ENCODE data around the gene CREBBP.
A peak's percentile ranks its signal among the peaks of the same experiment; 100 is the strongest.

The CREBBP gene

DNA sequence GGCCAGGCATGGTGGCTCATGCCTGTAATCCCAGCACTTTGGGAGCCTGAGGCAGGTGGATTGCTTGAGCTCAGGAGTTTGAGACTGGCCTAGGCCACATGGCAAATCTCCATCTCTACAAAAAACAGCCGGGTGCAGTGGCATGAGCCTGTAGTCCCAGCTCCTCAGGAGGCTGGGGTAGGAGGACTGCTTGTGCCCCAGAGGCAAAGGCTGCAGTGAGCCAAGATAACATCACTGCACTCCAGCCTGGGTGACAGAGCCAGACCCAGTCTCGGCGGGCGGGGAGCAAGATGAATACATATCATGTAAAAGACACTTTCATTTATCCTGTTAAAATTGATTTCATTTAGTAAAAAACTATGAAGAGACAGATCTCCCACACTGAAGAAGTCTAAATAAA lies 54.6 kb downstream of the CREBBP start:
- Mint-ChIP-seq H3K27ac (peak overlapping the region; percentile 50), H3K4me3 (no peak overlapping the region), H3K4me1 (peaks cover 73% of the 10 kb centered on the region), H3K36me3 (no peaks in the 10 kb centered on the region), H3K9me3 (no peaks in the 10 kb centered on the region)
- DNase-seq (ENCODE audit: low spot score in 2 of 2): no peak
- ATAC-seq: no peak

DNA sequence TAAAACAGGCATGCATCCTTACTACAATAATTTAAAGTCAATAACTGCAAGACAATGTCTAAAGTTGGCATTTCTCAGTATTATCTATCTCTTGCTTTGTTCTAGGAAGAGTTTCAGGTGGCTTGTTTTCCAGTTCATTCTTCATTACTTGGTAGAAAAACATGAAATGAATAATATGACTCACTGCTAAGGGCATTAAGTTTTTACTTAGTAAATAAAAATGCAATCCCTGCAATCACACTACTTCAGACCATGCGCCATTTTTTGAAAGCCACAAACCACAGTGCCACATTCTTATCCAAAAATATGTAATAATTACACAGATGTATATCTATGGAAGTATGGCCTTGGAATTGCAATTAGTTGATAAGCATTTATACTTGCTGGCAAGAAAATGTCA lies 55.4 kb downstream of the CREBBP start:
- H3K36me3 Mint-ChIP-seq: no peaks in the 10 kb centered on the region
- no peak for DNase-seq (ENCODE audit: low spot score in 2 of 2)
- H3K9me3 Mint-ChIP-seq: no peaks in the 10 kb centered on the region
- ATAC-seq: peak; percentile 79
- H3K4me3 Mint-ChIP-seq: peak overlapping the region; percentile 3
- peaks cover 76% of the 10 kb centered on the region for H3K4me1 Mint-ChIP-seq
- H3K27ac Mint-ChIP-seq: peak overlapping the region; percentile 50

DNA sequence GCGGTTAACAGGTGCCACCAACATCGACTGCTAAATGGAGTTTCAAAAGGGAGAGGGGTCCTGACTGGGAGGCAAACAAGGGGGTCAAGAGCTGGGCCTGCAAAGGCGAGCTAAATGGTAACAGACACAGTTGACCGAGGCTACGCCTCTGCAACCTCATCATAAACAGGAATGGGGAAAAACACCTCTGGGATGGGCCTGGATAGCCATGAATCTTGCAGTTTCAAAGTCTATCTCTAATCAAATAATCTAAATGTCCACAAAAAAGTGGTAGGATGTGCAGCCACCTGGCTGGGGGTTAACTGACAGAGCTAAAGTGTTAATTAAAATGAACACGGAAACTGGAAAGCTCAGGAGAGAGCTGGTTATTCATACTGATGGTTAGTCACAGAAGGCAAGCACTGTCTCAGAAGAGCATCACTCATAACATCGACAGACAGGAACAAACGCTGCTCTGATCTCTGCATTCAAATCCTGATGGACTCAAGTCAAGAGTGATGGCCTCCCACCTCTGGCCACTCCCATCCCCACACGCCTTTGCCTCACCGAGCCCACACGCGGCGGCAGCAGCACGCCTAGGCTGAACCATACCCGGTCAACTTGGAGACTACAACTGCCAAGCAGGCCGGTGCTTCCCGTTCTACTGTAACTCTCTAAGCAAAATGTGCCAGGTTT lies 56.3 kb downstream of the CREBBP start:
- Mint-ChIP-seq H3K36me3 (no peaks in the 10 kb centered on the region), H3K4me3 (peak overlapping the region; percentile 3), H3K27ac (no peak overlapping the region), H3K4me1 (peaks cover 76% of the 10 kb centered on the region), H3K9me3 (no peaks in the 10 kb centered on the region)
- DNase-seq (ENCODE audit: low spot score in 2 of 2) (no peak), ATAC-seq (peak; percentile 45)

DNA sequence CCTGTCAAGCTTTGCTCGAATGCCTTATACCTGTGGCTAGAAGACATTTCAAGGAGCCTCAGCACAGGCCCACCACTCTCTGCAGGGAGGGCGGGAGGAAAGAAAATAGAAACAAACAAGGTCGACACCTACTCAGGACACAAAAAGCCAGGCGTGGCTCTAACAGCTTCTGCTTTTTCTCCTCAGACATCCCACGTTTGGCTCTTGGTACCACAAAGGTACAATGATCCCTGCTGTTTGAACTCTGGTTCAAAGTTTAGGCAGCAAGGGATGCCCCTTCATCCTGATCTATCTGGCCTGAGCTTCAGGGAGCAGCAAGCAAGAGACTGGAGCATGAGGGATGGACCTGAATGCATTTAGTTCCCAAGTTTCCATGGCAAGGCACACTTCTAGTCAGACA lies 57.1 kb downstream of the CREBBP start:
- H3K4me1 Mint-ChIP-seq: peaks cover 85% of the 10 kb centered on the region
- H3K27ac Mint-ChIP-seq: no peak overlapping the region
- H3K9me3 Mint-ChIP-seq: no peaks in the 10 kb centered on the region
- H3K36me3 Mint-ChIP-seq: no peaks in the 10 kb centered on the region
- H3K4me3 Mint-ChIP-seq: no peak overlapping the region
- DNase-seq (ENCODE audit: low spot score in 2 of 2): no peak
- ATAC-seq: no peak

DNA sequence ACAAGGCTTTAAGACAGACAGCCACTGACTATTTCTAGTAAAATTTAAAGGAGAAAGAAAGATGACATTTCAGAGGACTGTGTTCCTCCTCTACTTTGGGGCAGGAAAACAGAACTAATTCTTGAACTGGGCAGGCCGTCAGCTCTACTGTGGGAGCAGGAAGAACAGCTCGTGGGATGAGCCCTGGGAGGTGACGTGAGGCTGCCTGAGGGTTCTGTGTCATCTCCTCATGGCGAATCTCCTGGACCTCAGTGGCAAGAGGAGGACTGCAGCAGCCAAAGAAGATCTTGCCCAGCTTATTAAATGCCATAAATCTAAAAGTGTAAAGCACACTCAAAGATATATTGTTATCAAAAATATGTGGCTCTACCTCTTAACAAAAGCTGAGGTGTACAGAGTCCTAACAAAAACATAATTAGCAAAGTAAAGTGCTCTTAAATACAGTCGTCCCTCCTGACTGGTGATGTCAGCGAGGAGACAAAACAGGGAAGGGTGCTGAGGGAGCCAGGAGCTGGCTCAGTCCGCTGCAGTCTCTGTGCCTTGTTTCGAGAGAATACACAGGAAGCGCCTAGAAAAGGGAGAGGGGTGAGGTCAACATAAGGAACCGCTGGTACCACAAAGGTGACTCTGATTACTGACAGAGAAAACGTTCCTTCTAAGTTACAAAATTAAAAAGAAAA lies 58.0 kb downstream of the CREBBP start:
- DNase-seq (ENCODE audit: low spot score in 2 of 2): no peak
- H3K36me3 Mint-ChIP-seq: no peaks in the 10 kb centered on the region
- H3K27ac Mint-ChIP-seq: no peak overlapping the region
- no peaks in the 10 kb centered on the region for H3K9me3 Mint-ChIP-seq
- H3K4me1 Mint-ChIP-seq: peaks cover 94% of the 10 kb centered on the region
- H3K4me3 Mint-ChIP-seq: peak overlapping the region; percentile 5
- peak; percentile 47 for ATAC-seq

DNA sequence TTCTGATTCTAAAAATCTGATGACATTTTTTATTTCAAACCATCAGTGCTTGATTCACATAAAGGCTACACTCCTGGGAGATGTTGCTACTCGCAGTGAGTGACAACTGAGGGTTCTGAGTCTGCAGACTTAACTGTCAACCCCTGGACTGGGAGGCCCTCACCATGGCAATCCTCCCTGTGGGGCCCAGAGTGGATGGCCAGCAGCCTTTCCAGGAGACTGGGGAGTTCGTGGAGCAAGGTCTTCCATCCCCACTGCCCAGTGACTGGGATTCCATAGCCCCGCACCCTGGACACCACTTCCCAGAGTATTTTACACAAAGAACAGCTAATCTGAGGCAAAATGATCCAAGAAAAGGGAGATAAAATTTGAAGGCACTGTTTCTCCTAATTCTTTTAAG lies 59.3 kb downstream of the CREBBP start:
- H3K9me3 Mint-ChIP-seq: no peaks in the 10 kb centered on the region
- ATAC-seq: no peak
- H3K36me3 Mint-ChIP-seq: no peaks in the 10 kb centered on the region
- no peak for DNase-seq (ENCODE audit: low spot score in 2 of 2)
- H3K27ac Mint-ChIP-seq: no peak overlapping the region
- peaks cover 99% of the 10 kb centered on the region for H3K4me1 Mint-ChIP-seq
- H3K4me3 Mint-ChIP-seq: no peak overlapping the region

DNA sequence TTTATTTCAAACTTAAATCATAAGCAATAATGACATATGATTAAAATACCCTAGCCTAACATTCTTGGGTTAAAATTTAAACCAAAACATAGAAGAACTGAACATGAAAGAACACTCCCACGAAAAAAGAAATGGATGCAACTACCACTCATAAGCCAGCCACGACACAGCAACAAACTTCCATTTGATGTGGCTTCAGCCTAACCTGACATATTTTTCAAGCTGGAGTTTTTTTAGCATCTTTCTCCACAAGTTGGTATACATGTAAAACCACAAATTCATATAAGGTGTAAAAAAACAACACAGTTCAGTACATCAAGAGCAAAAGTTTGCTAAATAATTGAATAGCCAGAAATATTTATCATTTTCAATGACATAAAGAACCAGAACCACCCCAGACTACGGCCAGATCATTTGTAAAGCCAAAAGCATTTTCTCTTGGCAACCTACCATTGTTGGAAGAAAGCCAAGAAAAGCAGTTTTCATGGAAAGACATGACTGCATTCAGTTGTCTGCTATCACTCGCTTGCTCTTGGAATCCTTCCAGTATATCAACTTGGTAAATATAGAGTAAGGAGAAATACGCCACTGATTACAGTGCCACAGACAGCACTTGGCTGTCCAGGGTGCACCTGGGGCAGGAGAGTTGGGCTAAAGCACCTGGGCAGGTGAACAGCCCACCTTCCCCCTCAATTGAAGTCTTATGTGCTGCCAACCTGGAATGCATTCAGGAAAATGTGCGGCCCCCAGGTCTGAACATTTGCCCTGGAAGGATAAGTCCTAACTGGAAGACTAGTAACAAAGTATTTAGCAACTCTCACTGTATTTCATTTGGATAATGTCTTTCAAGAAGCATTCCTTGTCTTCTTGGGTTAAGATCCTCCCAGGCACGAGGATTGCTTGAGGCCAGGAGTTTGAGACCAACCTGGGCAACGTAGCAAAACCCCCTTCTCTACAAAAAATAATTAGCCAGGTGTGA lies 60.5 kb downstream of the CREBBP start:
- ATAC-seq (no peak), DNase-seq (ENCODE audit: low spot score in 2 of 2) (no peak)
- H3K4me1 Mint-ChIP-seq: peaks cover 91% of the 10 kb centered on the region
- peak overlapping the region; percentile 55 for H3K4me3 Mint-ChIP-seq
- H3K9me3 Mint-ChIP-seq: no peaks in the 10 kb centered on the region
- no peak overlapping the region for H3K27ac Mint-ChIP-seq
- no peaks in the 10 kb centered on the region for H3K36me3 Mint-ChIP-seq

DNA sequence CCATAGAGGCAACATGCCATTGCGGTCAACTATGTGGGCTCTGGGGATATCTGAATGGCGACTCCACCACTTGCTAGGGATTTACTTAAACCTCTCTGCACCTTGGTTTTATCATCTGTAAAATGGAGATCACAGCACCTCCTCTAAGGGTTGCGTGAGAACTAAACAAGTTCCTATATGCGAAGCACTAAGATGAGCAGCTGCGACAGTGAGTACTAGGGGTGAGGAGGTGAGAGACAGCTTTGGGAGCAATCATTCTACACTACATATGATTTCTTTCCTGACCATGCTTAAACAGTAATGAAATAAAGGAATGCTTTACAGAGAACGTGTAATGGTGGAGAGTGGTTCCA lies 61.4 kb downstream of the CREBBP start:
- H3K36me3 Mint-ChIP-seq: no peaks in the 10 kb centered on the region
- peak overlapping the region; percentile 55 for H3K4me3 Mint-ChIP-seq
- H3K9me3 Mint-ChIP-seq: no peaks in the 10 kb centered on the region
- peaks cover 83% of the 10 kb centered on the region for H3K4me1 Mint-ChIP-seq
- DNase-seq (ENCODE audit: low spot score in 2 of 2): no peak
- ATAC-seq: peak; percentile 71
- H3K27ac Mint-ChIP-seq: no peak overlapping the region

DNA sequence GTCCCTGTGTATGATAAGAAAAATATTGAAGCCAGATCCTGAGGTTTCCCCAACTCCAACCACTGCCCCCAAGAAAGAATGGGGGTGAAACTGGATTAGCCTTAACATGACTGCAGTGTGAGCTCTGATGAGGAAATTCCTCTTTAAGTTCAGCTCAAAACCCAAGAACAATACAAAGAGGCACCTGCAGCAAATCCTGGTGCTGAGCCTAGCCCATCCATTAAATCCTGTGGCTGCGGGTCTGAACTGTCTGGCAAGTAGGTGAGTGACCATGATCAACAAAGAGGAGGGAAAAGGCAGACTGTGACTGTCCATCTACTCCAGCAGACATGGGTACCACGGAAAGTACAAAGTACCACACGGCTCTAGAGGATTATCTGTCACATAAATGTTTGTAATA lies 64.2 kb downstream of the CREBBP start:
- no peak for ATAC-seq
- Mint-ChIP-seq H3K9me3 (no peaks in the 10 kb centered on the region), H3K36me3 (no peaks in the 10 kb centered on the region), H3K4me3 (no peak overlapping the region), H3K27ac (peak overlapping the region; percentile 52), H3K4me1 (peaks cover 73% of the 10 kb centered on the region)
- DNase-seq (ENCODE audit: low spot score in 2 of 2): no peak

DNA sequence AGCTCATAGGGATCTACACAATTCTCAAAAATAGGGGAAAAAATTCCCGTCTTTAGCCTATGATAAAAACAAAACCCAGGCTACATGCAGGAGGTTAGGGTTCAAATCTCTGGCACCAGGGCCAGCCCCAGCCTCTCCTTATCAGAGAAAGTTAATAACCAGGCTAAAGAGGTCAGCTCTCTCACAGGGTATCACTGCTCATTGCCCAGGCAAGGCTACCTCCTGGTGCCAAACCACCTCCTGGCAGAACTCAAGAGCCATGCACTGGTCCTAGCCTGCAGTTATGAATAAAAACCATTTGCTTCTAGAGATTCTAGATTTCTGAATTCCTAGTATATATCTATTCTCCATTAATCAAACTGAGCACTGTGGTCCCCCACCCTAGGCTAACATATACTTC lies 65.8 kb downstream of the CREBBP start:
- Mint-ChIP-seq H3K9me3 (no peaks in the 10 kb centered on the region), H3K36me3 (peaks cover 4% of the 10 kb centered on the region), H3K4me1 (peaks cover 74% of the 10 kb centered on the region), H3K4me3 (no peak overlapping the region), H3K27ac (no peak overlapping the region)
- DNase-seq (ENCODE audit: low spot score in 2 of 2) (no peak), ATAC-seq (no peak)

DNA sequence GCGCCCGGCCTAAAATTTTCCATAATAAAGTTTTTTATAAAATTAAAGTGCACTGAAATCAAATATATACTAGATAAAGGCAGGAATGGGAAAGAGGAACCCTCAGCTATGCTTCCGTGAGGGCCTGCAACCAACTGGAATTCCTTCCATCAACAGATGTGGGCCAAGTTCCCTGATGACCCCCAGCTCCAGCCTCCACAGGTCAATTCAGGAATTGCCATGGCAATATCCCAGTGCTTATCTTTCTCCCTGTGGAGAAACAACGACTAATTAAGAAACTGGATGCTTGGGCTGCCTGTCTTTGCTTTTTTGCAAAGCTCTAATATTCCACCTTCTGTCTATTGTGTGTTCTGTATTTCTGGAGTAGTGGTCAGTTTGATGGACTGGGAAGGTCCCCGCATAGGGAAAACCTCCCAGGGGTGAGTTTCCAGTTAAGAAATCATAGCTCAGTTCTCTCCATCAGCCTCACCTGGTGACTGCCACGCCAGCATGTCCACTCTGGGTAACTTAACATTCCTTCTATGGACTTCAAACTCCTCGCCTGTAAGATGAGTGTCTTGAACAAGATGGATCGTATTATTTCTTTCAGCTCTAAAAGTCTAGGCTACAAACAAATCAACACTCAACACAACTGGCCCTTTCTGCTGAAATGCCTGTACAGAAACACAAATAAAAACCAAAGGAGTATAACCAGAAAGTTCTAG lies 67.9 kb downstream of the CREBBP start:
- Mint-ChIP-seq H3K4me1 (peaks cover 73% of the 10 kb centered on the region), H3K27ac (no peak overlapping the region), H3K36me3 (peaks cover 23% of the 10 kb centered on the region), H3K9me3 (no peaks in the 10 kb centered on the region), H3K4me3 (no peak overlapping the region)
- ATAC-seq (no peak), DNase-seq (ENCODE audit: low spot score in 2 of 2) (no peak)

DNA sequence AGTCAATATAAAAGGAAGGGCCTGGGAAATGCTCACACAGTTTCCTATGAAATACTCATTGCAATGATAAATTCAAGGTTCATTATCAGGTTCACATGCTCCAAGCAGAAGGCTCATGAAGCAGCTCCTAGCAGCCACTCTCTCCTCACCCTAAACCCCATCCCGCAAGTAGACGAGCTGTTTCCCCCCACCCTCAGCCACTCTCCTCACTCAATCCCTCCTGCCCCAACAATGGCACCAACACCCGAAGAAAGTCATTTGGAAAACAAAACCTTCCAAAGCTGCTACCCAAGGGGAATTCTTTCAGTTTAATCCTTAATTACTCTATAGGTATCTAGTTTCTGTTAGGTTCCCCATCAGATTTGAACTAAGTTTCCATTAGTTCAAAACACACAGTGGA lies 69.7 kb downstream of the CREBBP start:
- H3K4me3 Mint-ChIP-seq: no peak overlapping the region
- H3K9me3 Mint-ChIP-seq: no peaks in the 10 kb centered on the region
- H3K36me3 Mint-ChIP-seq: peaks cover 39% of the 10 kb centered on the region
- no peak for ATAC-seq
- H3K27ac Mint-ChIP-seq: peak overlapping the region; percentile 23
- DNase-seq (ENCODE audit: low spot score in 2 of 2): no peak
- peaks cover 73% of the 10 kb centered on the region for H3K4me1 Mint-ChIP-seq

DNA sequence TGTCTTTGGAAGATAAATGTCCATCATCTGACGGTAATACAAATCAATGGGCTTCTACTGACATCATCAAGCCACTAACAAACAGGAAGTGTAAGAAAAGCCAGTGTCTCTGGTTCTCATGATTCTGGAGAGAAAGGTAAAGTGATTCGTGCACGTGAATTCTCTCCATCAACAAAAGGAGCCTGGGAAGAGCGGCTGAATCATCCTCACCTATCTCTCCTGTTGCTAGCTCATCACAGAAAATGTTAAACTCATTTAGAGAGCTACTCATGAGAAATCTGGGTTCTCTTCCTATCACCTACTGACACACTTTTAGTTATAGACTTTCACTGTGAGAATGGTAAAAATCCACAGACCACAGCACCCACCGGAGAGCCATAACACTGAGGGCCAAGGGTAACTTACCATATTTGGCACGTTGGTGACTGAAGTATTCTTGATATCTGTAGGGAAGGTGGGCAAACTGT lies 70.3 kb downstream of the CREBBP start:
- H3K9me3 Mint-ChIP-seq: no peaks in the 10 kb centered on the region
- H3K27ac Mint-ChIP-seq: peak overlapping the region; percentile 23
- ATAC-seq (peak; percentile 95), DNase-seq (ENCODE audit: low spot score in 2 of 2) (peak in 1 of 2 donors; percentile 65)
- H3K4me1 Mint-ChIP-seq: peaks cover 79% of the 10 kb centered on the region
- peaks cover 39% of the 10 kb centered on the region for H3K36me3 Mint-ChIP-seq
- no peak overlapping the region for H3K4me3 Mint-ChIP-seq

DNA sequence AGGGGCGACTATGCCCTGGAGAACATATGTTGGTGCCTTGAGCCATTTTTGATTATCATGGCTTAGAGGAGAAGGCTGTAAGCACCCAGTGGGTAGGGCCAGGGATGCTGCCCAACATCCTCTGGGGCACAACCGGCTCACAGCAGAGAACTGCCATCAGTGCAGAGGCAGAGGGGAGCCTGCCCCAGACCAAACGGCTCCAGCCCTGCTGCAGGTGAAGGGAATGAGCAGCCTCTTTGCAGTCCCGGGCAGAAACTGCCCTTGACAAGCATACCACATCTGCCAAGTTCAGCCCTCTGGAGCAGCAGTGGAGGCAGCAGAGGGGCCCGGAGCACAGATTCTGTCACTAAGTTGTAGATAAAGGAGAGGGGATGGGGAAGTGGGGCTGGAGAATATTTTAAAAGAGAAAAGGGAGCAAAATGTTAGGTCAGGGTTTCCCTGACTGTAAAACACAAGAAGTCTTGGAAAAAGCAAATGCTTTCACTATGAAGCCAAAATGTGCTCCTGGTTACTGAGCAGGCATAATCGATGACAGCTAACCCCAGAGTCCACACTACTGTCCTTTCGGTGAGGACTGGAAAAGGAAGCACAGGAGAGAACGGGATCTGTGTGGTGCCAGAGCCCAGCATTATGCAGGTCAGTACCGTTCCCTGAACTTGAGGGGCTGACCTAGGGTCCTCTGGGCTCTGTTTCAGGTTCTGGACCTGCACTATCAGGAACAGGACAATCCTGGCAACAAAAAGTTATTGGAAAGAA lies 72.0 kb downstream of the CREBBP start:
- Mint-ChIP-seq H3K9me3 (no peaks in the 10 kb centered on the region), H3K36me3 (peaks cover 39% of the 10 kb centered on the region), H3K4me3 (peak overlapping the region; percentile 44), H3K4me1 (peaks cover 88% of the 10 kb centered on the region), H3K27ac (peak overlapping the region; percentile 60)
- DNase-seq (ENCODE audit: low spot score in 2 of 2) (no peak), ATAC-seq (no peak)

Measured in stimulated activated effector memory CD8-positive, alpha-beta T cell treated with anti-CD3 and anti-CD28 coated beads, Interleukin-12 subunit alpha, Interleukin-12 subunit beta, amount 100 ng/mL, for 72 hours (primary cell).